Muscle of back (tissue), 13 donors: ENCODE measurements around the gene TRMT10A. TPM values are rescaled to one million over a fixed set of nuclear protein-coding genes. Genes with fewer than 3 reads are reported as not detected.

Source experiments
- DNase-seq, 3 donors: peaks; one replicate each; pipeline versions ENCODE4 v3.0.0 to v3.0.0-alpha.2; 2013
- long read RNA-seq, 9 donors: transcript quantifications; one replicate each; lab custom pipeline, GENCODE V29; 2026
- polyA plus RNA-seq, 10 donors: library from polyadenylated mRNA; unstranded; fragments of 120-200 nt; gene quantifications; one replicate each; pipeline ENCODE4 v1.2.1, GENCODE V29; 2013; ENCODE audit not compliant: insufficient read length in 10 of 10

TRMT10A gene
- polyA plus RNA-seq: 10 to 100 TPM in 5 of 10 donors, 1 to 10 TPM in 5; 7.5 to 13.1 (median 9.7) TPM
- long read RNA-seq, donor 1: 0 reads
- long read RNA-seq, donor 2, partial matches to known transcripts: 0 of 1 reads
- long read RNA-seq, donor 2, other reads (novel, unspliced or antisense): 0 of 1 reads
- long read RNA-seq, donor 3: 0 reads
- long read RNA-seq, donor 4, partial matches to known transcripts: 0 of 2 reads
- long read RNA-seq, donor 4, other reads (novel, unspliced or antisense): 0 of 2 reads
- long read RNA-seq, donor 5, partial matches to known transcripts: 0 of 1 reads
- long read RNA-seq, donor 5, other reads (novel, unspliced or antisense): 0 of 1 reads
- long read RNA-seq, donor 6, partial matches to known transcripts: 0 of 2 reads
- long read RNA-seq, donor 6, other reads (novel, unspliced or antisense): 0 of 2 reads
- long read RNA-seq, donor 7, partial matches to known transcripts: 0 of 2 reads
- long read RNA-seq, donor 7, other reads (novel, unspliced or antisense): 0 of 2 reads
- long read RNA-seq, donor 8, partial matches to known transcripts: 0 of 2 reads
- long read RNA-seq, donor 8, other reads (novel, unspliced or antisense): 0 of 2 reads
- long read RNA-seq, donor 9, partial matches to known transcripts: 0 of 1 reads
- long read RNA-seq, donor 9, other reads (novel, unspliced or antisense): 0 of 1 reads

- peak; percentile 98 to 100 (median 99) for DNase-seq
These were observed at the start of gene TRMT10A for GRCh38 chr4:99563310-99564186. Gene TRMT10A, minus strand, starts transcription at chr4:99564039. Its CDS starts 4,701 bp downstream, at chr4:99559338.

GRCh38 chr4:99612704-99613103 lies 48.9 kb upstream of the TRMT10A start:
- DNase-seq: no peak

- no peak for DNase-seq
These were observed 48.4 kb upstream of the TRMT10A start for GRCh38 chr4:99612281-99612680.

- DNase-seq: peak; percentile 16 to 44 (median 32)
These were observed 46.9 kb upstream of the TRMT10A start for GRCh38 chr4:99610605-99611175.

- DNase-seq: no peak
These were observed 44.6 kb upstream of the TRMT10A start for GRCh38 chr4:99608417-99608816.

- no peak for DNase-seq
These were observed 42.9 kb upstream of the TRMT10A start for GRCh38 chr4:99606716-99607115.

- no peak for DNase-seq
These were observed 31.0 kb upstream of the TRMT10A start for GRCh38 chr4:99594818-99595217.

GRCh38 chr4:99593781-99594641 lies 30.2 kb upstream of the TRMT10A start:
- no peak for DNase-seq

GRCh38 chr4:99591757-99592156 lies 27.9 kb upstream of the TRMT10A start:
- no peak for DNase-seq

- no peak for DNase-seq
These were observed 24.0 kb upstream of the TRMT10A start for GRCh38 chr4:99587803-99588202.

- no peak for DNase-seq
These were observed 23.5 kb upstream of the TRMT10A start for GRCh38 chr4:99587309-99587708.

GRCh38 chr4:99586797-99587196 lies 23.0 kb upstream of the TRMT10A start:
- DNase-seq: no peak

- no peak for DNase-seq
These were observed 22.5 kb upstream of the TRMT10A start for GRCh38 chr4:99586322-99586721.

GRCh38 chr4:99585516-99585915 lies 21.7 kb upstream of the TRMT10A start:
- no peak for DNase-seq

- no peak for DNase-seq
These were observed 14.9 kb upstream of the TRMT10A start for GRCh38 chr4:99578714-99579113.

GRCh38 chr4:99574530-99575324 lies 10.9 kb upstream of the TRMT10A start, which contains the start of gene MTTP:
Gene MTTP, plus strand, starts transcription at chr4:99574824. Its CDS starts 86 bp downstream, at chr4:99574910.
- DNase-seq: no peak

GRCh38 chr4:99573735-99574368 lies 10.0 kb upstream of the TRMT10A start:
- DNase-seq: no peak

- DNase-seq: no peak
These were observed 8.8 kb upstream of the TRMT10A start for GRCh38 chr4:99572527-99573240.

- DNase-seq: no peak
These were observed 8.0 kb upstream of the TRMT10A start for GRCh38 chr4:99571883-99572282.
